ENCODE data around the gene UHMK1.

DNA sequence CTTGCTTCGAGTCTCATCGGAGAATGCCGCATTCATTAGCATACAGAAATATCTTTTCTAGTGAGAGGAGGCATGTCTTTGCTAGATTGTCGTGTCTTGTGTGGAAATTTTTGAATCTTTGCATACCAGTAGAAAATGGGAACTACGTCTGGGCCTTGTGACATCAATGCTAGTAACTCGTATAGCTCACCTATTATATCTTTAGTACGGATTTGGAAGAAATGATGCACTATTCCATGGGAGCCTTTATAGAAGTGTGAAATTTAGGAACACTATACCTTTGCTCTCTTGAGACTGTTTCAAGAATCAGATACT is 835 bp downstream of the UHMK1 start:
- TF ChIP-seq L3MBTL2 (conservative IDR thresholded peaks at IDR 0.05) (no peak), FOXM1 (IDR thresholded peaks at IDR 0.05; ENCODE audit: borderline replicate concordance) (no peak), ARNT (IDR thresholded peaks at IDR 0.05) (no peak)

Measured in HEK293T (cell line).